CD4-positive, alpha-beta T cell treated with Interleukin-10 for 1 hour (primary cell): ENCODE measurements around the gene PLG.
"Not testable (repeated sequence)": the region's sequence is repeated elsewhere in the genome, so short reads cannot be mapped to it uniquely, and the experiment has no call there.

Experiments used
- DNase-seq: peaks from one replicate; pipeline ENCODE4 v3.0.0-alpha.2; 2020

PLG gene

GRCh38 chr6:160780656-160781055, 78.6 kb downstream of the PLG start:
- DNase-seq = not testable (repeated sequence)

- DNase-seq = no peak
These were observed 79.3 kb downstream of the PLG start for GRCh38 chr6:160781298-160781697.

- DNase-seq = no peak
These were observed 80.2 kb downstream of the PLG start for GRCh38 chr6:160782228-160782627.

- no peak for DNase-seq
These were observed 81.7 kb downstream of the PLG start for GRCh38 chr6:160783741-160784140.

DNA sequence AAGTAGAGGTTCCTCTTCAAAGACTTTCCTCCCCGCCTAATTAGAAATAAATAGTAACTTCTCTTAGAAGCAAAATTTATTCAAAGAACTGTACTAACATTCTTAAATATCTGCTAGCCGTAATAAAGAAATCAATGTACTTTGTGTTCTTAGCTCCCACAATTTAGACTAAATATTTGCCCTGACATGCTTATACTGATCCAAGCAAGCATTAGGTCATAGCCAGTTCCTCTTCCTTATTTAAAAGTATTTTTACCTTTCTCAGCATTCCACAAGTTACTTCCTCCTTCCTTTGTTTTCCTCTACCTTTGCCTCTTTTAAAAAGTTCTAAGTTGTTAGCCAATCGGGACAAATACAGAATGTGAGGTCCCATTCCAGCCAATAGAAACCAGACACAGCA, 86.1 kb downstream of the PLG start:
- not testable (repeated sequence) for DNase-seq

- no peak for DNase-seq
These were observed 86.8 kb downstream of the PLG start for GRCh38 chr6:160788806-160789205.

DNA sequence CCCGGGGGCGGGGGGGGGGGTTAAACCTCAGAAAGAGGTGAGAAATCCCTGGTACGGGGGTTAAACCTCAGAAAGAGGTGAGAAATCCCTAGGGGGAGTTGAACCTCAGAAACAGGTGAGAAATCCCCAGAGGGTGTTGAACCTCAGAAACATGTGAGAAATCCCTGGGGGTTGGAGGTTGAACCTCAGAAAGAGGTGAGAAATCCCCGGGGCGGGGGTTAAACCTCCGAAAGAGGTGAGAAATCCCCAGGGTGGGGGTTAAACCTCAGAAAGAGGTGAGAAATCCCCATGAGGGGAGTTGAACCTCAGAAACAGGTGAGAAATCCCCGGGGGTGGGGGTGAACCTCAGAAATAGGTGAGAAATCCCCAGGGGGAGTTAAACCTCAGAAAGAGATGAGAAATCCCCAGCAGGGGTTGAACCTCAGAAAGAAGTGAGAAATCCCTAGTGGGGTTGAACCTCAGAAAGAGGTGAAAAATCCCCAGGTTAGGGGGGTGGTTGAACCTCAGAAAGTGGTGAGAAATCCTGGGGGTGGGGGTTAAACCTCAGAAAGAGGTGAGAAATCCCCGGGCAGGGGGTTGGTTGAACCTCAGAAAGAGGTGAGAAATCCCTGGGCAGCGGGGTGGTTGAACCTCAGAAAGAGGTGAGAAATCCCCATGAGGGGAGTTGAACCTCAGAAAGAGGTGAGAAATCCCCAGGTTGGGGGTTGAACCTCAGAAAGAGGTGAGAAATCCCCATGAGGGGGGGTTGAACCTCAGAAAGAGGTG, 87.4 kb downstream of the PLG start:
- DNase-seq = peak; percentile 17

DNA sequence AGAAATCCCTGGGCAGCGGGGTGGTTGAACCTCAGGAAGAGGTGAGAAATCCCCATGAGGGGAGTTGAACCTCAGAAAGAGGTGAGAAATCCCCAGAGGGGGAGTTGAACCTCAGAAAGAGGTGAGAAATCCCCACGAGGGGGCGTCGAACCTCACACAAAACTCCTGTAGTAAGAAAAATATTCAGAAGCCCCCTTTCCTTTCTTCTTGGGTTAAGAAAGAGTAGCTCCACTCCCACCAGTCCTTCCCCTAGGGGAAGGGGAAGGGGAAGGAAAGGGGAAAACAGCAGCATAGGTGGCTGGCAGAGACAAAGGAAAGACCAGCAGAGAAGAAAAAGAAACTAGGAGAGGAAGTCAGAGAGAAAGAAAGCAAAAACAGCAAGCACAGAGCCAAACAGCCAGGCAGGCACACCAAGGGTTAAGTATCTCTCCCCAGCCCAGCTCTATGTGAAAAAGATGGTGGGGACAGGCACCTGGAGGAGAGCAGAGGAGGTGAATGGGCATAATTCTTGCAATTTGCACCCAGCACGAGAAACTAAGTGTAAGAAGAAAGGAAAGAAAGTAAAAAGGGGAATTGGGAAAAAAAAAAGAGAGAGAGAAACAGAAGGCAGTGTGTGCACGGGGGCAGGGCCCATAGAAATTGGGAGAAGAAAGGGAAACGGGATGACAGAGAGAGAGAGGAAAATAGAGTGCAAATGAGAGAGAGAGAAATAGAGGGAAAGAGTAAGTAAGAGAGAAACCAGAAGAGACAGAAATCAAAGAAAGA, 88.2 kb downstream of the PLG start:
- no peak for DNase-seq

- no peak for DNase-seq
These were observed 89.4 kb downstream of the PLG start for GRCh38 chr6:160791459-160791858.

DNA sequence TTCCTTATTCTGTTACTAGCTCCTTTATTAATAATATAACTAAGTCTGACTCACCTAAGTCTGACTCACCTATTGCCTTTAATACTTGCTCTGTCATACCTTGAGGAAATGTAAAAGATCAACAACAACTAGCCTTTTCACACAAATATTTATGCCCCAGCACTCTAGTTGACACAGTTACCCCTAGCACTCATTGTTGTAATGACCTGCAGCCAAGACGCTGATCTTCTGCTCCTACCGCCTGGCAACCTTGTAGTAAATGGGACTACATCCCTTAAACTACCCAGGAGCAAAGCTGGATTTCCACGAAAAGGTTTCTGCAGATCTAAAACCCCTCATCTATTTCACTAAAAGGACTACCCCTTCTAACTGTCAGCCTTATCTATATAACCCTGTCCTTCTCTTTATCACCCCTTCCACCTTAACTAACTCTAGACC, 90.0 kb downstream of the PLG start:
- no peak for DNase-seq

DNA sequence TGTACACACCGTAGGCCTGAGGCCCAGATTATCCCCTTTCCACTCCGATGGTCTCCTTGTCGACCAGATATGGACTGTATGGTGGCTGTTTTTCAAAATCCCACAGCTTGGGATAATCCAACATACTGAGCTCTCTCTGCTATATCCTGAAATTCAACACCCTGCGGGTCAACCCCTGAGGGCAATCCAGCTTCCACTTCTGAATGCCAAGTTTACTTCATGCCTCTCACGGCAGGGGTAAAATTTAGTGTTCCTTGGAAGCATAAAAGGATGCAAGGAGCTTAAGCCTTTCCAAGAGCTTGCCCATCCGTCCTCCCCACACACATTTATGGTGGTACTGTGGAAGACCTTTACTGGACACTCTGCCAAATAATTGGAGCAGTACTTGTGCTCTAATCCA, 90.7 kb downstream of the PLG start:
- no peak for DNase-seq

DNA sequence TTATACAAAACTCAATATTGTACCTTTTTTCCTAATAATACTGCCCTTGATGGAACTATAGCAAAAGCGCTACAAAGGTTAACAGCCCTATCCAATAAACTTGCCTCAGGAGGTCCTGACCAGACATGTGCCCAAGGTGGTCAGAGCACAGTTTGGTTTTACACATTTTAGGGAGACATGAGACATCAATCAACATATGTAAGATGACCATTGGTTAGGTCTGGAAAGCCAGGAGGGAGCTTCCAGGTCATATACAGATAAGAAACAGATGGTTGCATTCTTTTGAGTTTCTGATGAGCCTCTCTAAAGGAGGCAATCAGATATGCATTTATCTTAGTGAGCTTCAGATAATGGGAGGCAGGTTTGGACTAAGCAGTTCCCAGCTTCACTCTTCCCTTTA, 91.6 kb downstream of the PLG start:
- no peak for DNase-seq

DNA sequence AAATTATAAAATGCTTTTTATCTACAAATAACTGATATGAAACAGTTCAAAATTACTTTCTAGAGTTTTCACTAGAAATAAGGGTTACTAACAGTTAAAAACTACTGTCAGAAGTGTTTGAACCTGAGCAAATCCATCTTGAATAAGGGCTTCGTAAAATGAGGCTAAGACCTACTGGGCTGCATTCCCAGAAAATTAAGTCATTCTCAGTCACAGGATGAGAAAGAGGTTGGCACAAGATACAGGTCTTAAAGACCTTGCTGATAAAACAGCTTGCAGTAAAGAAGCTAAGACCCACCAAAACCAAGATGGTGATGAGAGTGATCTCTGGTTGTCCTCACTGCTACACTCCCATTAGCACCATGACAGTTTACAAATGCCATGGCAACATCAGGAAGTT, 93.7 kb downstream of the PLG start:
- DNase-seq = no peak

GRCh38 chr6:160798625-160799024, 96.6 kb downstream of the PLG start:
- no peak for DNase-seq

DNA sequence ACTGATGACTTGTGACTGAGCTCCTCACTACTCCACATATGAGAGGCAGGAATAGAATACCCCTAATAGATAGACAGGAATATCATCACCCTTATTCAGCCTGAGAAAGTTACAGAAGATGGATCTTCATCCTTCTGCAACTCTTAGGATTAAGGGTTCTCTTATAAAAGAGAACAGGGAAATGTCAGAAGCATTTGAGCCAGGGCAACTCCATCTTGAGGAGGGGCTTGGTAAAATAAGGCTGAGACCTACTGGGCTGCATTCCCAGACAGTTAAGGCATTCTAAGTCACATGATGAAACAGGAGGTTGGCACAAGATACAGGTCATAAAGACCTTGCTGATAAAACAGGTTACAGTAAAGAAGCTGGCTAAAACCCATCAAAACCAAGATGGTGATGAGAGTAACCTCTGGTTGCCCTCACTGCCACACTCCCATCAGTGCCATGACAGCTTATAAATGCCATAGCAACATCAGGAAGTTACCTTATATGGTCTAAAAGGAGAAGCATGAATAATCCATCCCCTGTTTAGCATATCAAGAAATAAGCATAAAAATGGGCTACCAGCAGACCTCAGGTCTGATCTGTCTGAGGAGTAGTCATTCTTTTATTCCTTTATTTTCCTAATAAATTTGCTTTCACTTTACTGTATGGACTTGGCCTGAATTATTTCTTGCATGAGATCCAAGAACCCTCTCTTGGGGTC, 97.9 kb downstream of the PLG start:
- no peak for DNase-seq

GRCh38 chr6:160801418-160801817, 99.4 kb downstream of the PLG start:
- DNase-seq = no peak

- not testable (repeated sequence) for DNase-seq
These were observed 100.0 kb downstream of the PLG start for GRCh38 chr6:160802049-160802448.
